Thyroid gland (tissue), 4 donors: Measurements from ENCODE around the gene CTIF.

Source experiments
- CTCF ChIP-seq, 6 experiments: fragments of 200-600 bp in 3 of 6; fragments of 450-650 bp in 3 of 6; sonication (generic) in 3 of 6; IDR thresholded peaks; one replicate each; pipeline ENCODE4 v1.5.1; 2016 to 2019; ENCODE audit warnings: antibody characterized with exemption in 6 of 6, mild to moderate bottlenecking in 2 of 6, inconsistent platforms in 1 of 6, moderate library complexity in 1 of 6
- POLR2A ChIP-seq, 2 donors: fragments of 450-650 bp; IDR thresholded peaks; one replicate each; pipeline ENCODE4 v1.6.1; 2017; ENCODE audit warnings: antibody characterized with exemption in 2 of 2, mild to moderate bottlenecking in 2 of 2, moderate library complexity in 1 of 2

- TF ChIP-seq POLR2A (IDR thresholded peaks at IDR 0.05) (no peak), CTCF (IDR thresholded peaks at IDR 0.05) (no peak)
These were observed 363.4 kb downstream of the CTIF start for GRCh38 chr18:48902023-48902855.
